ENCODE measurements around the gene NINJ1. TPM values are rescaled to one million over a fixed set of nuclear protein-coding genes. Genes with fewer than 3 reads are reported as not detected.
"Not testable (repeated sequence)": the region's sequence is repeated elsewhere in the genome, so short reads cannot be mapped to it uniquely, and the experiment has no call there.

NINJ1 gene
- total RNA-seq, 4 donors from 2014 or later: 82.9 to 168 (median 121) TPM

DNA sequence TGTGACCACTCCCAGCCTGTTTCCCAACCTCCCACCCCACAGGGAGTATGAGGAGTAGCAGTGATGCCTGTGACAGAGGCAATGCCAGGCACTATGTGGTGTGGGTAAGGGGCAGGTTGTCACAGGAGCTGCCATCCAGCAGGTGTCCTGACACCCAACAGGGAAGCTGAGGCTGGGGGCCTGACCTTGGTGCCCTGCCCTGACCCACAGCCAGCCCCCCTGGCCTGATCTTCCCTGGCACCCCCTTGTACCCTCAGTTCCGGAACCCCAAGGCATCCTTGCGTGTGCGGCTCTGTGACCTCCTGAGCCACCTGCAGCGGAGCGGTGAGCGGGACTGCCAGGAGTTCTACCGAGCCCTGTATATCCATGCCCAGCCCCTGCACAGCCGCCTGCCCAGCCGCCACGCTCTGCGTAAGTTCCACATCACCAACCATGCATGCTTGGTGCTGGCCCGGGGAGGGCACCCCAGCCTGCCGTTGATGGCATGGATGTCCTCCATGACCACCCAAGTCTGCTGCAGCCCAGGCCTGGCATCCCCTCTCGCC is 23.7 kb downstream of the NINJ1 start:
- 93 to 94% methylated on average over 7 to 11 of the region's 14 CpGs for WGBS, 2 donors
- no peak overlapping the region for H3K27ac ChIP-seq
- intact Hi-C loops (cut with DNase I): loop anchor here (5.0 to 10.0 kb wide), 2 partner anchors 106 to 192 kb away; no protein-coding TSS in a partner anchor
- H3K27me3 ChIP-seq: no peaks in the 10 kb centered on the region
- H3K4me1 ChIP-seq: peaks cover 0 to 5% of the 10 kb centered on the region in 2 donors
- H3K36me3 ChIP-seq: peaks cover 5 to 6% of the 10 kb centered on the region in 2 donors
- DNase-seq: no peak
- no peak for TF ChIP-seq POLR2A (IDR thresholded peaks at IDR 0.05)
- TF ChIP-seq, protein P1, sequence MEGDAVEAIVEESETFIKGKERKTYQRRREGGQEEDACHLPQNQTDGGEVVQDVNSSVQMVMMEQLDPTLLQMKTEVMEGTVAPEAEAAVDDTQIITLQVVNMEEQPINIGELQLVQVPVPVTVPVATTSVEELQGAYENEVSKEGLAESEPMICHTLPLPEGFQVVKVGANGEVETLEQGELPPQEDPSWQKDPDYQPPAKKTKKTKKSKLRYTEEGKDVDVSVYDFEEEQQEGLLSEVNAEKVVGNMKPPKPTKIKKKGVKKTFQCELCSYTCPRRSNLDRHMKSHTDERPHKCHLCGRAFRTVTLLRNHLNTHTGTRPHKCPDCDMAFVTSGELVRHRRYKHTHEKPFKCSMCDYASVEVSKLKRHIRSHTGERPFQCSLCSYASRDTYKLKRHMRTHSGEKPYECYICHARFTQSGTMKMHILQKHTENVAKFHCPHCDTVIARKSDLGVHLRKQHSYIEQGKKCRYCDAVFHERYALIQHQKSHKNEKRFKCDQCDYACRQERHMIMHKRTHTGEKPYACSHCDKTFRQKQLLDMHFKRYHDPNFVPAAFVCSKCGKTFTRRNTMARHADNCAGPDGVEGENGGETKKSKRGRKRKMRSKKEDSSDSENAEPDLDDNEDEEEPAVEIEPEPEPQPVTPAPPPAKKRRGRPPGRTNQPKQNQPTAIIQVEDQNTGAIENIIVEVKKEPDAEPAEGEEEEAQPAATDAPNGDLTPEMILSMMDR (IDR thresholded peaks at IDR 0.05): no peak
- H3K4me3 ChIP-seq (replicated peaks in 1 of 3): no peak overlapping the region
- H3K9me3 ChIP-seq: no peaks in the 10 kb centered on the region

DNA sequence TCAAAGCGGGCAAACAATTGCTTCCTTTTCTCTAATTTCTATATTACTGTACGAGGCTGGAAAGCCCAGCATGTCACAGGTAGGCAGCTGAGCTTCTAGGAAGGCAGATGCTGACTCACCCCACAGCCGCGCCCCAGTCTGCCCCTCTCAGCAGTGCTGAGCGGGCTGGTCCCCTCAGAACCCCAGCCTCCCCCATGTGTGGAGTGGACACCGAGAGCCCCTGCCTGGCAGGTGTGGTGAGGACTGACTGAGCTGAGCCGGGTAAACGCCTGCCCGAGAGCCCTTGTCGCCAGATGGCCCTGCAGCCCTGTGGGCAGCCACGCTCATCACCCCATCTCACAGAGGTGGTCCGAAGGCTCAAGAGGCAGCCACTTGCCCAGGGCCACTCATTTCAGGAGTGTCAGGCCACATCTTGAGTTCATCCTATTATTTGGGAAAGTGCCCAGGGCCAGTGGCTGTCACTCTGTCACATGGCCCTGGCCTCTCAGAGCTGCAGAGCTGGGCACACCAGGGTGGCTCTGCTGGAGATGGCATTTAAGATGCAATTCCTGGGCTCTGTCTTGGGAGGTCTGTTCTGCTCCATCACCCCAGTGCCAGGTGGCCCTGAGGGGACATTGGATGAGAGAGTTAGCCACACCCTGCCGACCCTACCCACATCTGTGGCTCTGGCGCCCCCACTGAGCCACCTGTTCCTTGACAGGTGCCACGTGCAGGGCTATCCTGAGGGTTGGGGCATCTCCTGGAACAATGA is 25.6 kb downstream of the NINJ1 start:
- TF ChIP-seq, protein P1 (IDR thresholded peaks at IDR 0.05): no peak
- no peak for TF ChIP-seq POLR2A (IDR thresholded peaks at IDR 0.05)
- no peak for DNase-seq
- Histone ChIP-seq H3K9me3 (no peaks in the 10 kb centered on the region), H3K4me1 (peaks cover 0 to 5% of the 10 kb centered on the region in 2 donors), H3K27me3 (no peaks in the 10 kb centered on the region), H3K36me3 (peaks cover 5 to 6% of the 10 kb centered on the region in 2 donors), H3K4me3 (replicated peaks in 1 of 3) (no peak overlapping the region), H3K27ac (no peak overlapping the region)
- intact Hi-C loops (cut with DNase I): no loop called here
- 71 to 79% methylated on average over 5 to 7 of the region's 15 CpGs for WGBS, 2 donors

DNA sequence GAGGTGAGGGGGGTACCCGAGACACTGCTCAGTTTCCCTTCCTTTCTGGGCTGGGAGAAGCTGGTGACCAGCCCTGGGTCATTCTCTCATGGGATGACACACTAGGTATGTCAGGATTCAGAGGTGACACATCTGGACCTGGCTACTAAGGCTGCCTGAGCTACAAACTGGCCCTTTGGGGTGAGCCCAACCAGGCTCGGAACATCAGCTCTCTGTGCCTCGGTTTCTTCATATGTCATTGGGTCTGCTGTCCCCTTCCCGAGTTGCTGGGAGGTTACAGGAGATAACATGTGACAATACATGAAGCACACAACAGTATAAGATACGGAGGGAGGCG is 26.3 kb downstream of the NINJ1 start:
- H3K27me3 ChIP-seq: no peaks in the 10 kb centered on the region
- H3K27ac ChIP-seq: no peak overlapping the region
- H3K4me3 ChIP-seq (replicated peaks in 1 of 3): no peak overlapping the region
- H3K36me3 ChIP-seq: peaks cover 5 to 6% of the 10 kb centered on the region in 2 donors
- peaks cover 0 to 5% of the 10 kb centered on the region in 2 donors for H3K4me1 ChIP-seq
- intact Hi-C loops (cut with DNase I): no loop called here
- DNase-seq: no peak
- TF ChIP-seq POLR2A (IDR thresholded peaks at IDR 0.05): no peak
- TF ChIP-seq, protein P1 (IDR thresholded peaks at IDR 0.05): no peak
- 89 to 90% methylated on average over 6 of the region's 6 CpGs for WGBS, 2 donors
- no peaks in the 10 kb centered on the region for H3K9me3 ChIP-seq

DNA sequence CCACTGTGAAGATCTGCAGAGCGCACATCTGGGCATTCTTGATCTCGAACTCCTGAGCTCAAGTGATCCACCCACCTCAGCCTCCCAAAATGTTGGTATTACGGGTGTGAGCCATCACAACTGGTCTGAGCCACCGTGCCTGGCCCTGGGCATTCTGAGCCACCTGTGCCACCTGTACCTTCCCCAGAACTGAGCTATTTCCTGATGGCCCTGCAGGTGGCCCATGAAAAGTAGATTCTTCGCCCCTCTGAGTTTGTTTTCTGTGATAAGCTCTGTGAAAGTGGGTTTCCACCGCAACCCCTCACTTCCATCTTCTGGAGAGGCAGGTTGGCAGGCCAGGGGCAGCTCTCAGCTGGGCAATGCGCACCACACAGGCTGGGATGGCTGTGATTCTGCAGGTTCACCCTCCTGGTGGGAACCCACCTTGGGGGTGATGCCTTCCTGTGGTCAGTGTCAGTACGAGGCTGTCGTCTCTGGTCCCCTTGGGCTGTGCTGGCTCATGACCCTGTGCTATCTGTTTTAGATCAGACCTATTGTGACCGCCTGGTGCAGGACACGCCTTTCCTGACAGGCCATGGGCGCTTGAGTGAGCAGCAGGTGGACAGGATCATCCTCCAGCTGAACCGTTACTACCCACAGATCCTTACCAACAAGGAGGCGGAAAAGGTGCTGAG is 26.8 kb downstream of the NINJ1 start:
- H3K9me3 ChIP-seq: no peaks in the 10 kb centered on the region
- intact Hi-C loops (cut with DNase I): no loop called here
- H3K27ac ChIP-seq: no peak overlapping the region
- no peaks in the 10 kb centered on the region for H3K27me3 ChIP-seq
- no peak overlapping the region for H3K4me3 ChIP-seq (replicated peaks in 1 of 3)
- DNase-seq: peak in 1 of 2 donors; percentile 0
- WGBS, 2 donors: 81 to 90% methylated on average over 13 to 14 of the region's 14 CpGs
- peaks cover 0 to 5% of the 10 kb centered on the region in 2 donors for H3K4me1 ChIP-seq
- H3K36me3 ChIP-seq: peaks cover 5 to 6% of the 10 kb centered on the region in 2 donors
- TF ChIP-seq, protein P1 (IDR thresholded peaks at IDR 0.05): no peak
- no peak for TF ChIP-seq POLR2A (IDR thresholded peaks at IDR 0.05)

DNA sequence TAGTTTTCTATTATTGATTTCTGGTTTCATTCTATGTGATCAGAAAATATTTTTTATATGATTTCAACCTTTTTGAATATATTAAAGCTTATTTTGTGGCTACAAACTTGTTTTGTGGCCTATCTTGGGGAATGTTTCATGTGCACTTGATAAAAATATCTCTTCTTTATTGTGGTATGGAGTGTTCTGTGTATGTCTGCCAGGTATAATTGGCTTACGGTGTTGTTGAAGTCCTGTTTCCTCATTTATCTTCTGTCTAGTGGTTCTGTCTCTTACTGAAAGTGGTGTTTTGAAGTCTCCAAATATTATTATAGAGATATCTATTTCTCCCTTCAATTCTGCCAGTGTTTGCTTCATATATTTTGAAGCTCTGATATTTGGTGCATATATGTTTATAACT is 28.4 kb downstream of the NINJ1 start:
- H3K27me3 ChIP-seq: no peaks in the 10 kb centered on the region
- no peak overlapping the region for H3K27ac ChIP-seq
- 92 to 98% methylated on average over 1 of the region's 1 CpG for WGBS, 2 donors
- no peak for DNase-seq
- intact Hi-C loops (cut with DNase I): no loop called here
- peaks cover 0 to 5% of the 10 kb centered on the region in 2 donors for H3K4me1 ChIP-seq
- TF ChIP-seq POLR2A (IDR thresholded peaks at IDR 0.05): no peak
- TF ChIP-seq, protein P1 (IDR thresholded peaks at IDR 0.05): no peak
- no peak overlapping the region for H3K4me3 ChIP-seq (replicated peaks in 1 of 3)
- peaks cover 3 to 6% of the 10 kb centered on the region in 2 donors for H3K36me3 ChIP-seq
- H3K9me3 ChIP-seq: no peaks in the 10 kb centered on the region

DNA sequence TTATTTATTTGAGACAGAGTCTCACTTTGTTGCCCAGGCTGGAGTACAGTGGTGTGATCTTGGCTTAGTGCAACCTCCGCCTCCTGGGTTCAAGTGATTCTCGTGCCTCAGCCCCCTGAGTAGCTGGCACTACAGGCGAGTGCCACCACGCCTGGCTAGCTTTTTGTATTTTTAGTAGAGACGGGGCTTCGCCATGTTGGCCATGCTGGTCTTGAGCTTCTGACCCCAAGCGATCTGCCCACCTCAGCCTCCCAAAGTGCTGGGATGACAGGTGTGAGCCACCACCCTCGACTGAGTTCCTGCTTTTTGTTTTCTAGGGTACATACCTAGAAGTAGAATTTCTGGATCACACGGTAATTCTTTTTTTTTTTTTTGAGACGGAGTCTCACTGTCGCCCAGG is 33.0 kb downstream of the NINJ1 start:
- H3K27ac ChIP-seq; intact Hi-C loops (cut with DNase I); H3K27me3 ChIP-seq; DNase-seq; H3K9me3 ChIP-seq; H3K4me3 ChIP-seq (replicated peaks in 1 of 3); H3K36me3 ChIP-seq: not testable (repeated sequence)
- 90 to 98% methylated on average over 11 of the region's 11 CpGs for WGBS, 2 donors
- H3K4me1 ChIP-seq: peaks cover 20 to 32% of the 10 kb centered on the region in 2 donors
